Measurements from ENCODE around the gene MYH14. TPM values are rescaled to one million over a fixed set of nuclear protein-coding genes. Genes with fewer than 3 reads are reported as not detected.

Gene MYH14
- total and polyA plus RNA-seq, 9 of the 15 experiments (the other 6 are each of a cell fraction or from before 2014, with no cell fraction given), result 0.04 to 0.86 (median 0.19) TPM; not detected in 2

GRCh38 chr19:50330365-50331078 lies 127.1 kb downstream of the MYH14 start (continued):
- no peak for TF ChIP-seq MGA (IDR thresholded peaks at IDR 0.05)
- TF ChIP-seq NCOA2 (IDR thresholded peaks at IDR 0.05; ENCODE audit: partially characterized antibody in 2 of 2), result no peak
- TF ChIP-seq RBM25 (IDR thresholded peaks at IDR 0.05; ENCODE audit: low read depth, low read length, severe bottlenecking), result no peak
- no peak for TF ChIP-seq DEAF1 (CRISPR knock-in tag; IDR thresholded peaks at IDR 0.05)
- no peak for TF ChIP-seq ZNF668 (CRISPR knock-in tag; IDR thresholded peaks at IDR 0.05)

All from K562 (cell line).